ENCODE data around the gene FRY.
"Not testable (repeated sequence)": the region's sequence is repeated elsewhere in the genome, so short reads cannot be mapped to it uniquely, and the experiment has no call there.

FRY gene

GRCh38 chr13:32031025-32031814, at the start of gene FRY:
Gene FRY, plus strand, starts transcription at chr13:32031774. Its CDS starts 22 bp downstream, at chr13:32031796.
- DNase-seq = peak; percentile 64

- no peak for DNase-seq
Measured at GRCh38 chr13:31982124-31982523, 49.5 kb upstream of the FRY start.

- peak; percentile 5 for DNase-seq
Measured at GRCh38 chr13:31982540-31982939, 49.0 kb upstream of the FRY start.

- not testable (repeated sequence) for DNase-seq
Measured at GRCh38 chr13:31983696-31984095, 47.9 kb upstream of the FRY start.

- not testable (repeated sequence) for DNase-seq
Measured at GRCh38 chr13:31984388-31984787, 47.2 kb upstream of the FRY start.

- DNase-seq = no peak
Measured at GRCh38 chr13:31986676-31987470, 44.7 kb upstream of the FRY start.

- no peak for DNase-seq
Measured at GRCh38 chr13:31987535-31988170, 43.9 kb upstream of the FRY start.

GRCh38 chr13:31994367-31994766, 37.2 kb upstream of the FRY start:
- not testable (repeated sequence) for DNase-seq

- no peak for DNase-seq
Measured at GRCh38 chr13:31996601-31997000, 35.0 kb upstream of the FRY start.

GRCh38 chr13:31997641-31998040, 33.9 kb upstream of the FRY start:
- no peak for DNase-seq

GRCh38 chr13:31998131-31998530, 33.4 kb upstream of the FRY start:
- no peak for DNase-seq

- not testable (repeated sequence) for DNase-seq
Measured at GRCh38 chr13:32000754-32001153, 30.8 kb upstream of the FRY start.

GRCh38 chr13:32001154-32001768, 30.3 kb upstream of the FRY start:
- no peak for DNase-seq

GRCh38 chr13:32001769-32002168, 29.8 kb upstream of the FRY start:
- no peak for DNase-seq

- DNase-seq = no peak
Measured at GRCh38 chr13:32002873-32003272, 28.7 kb upstream of the FRY start.

GRCh38 chr13:32007494-32007893, 24.1 kb upstream of the FRY start:
- DNase-seq = no peak

GRCh38 chr13:32008518-32009175, 22.9 kb upstream of the FRY start:
- no peak for DNase-seq

GRCh38 chr13:32009362-32009761, 22.2 kb upstream of the FRY start:
- DNase-seq = no peak

- no peak for DNase-seq
Measured at GRCh38 chr13:32010136-32010535, 21.4 kb upstream of the FRY start.

- no peak for DNase-seq
Measured at GRCh38 chr13:32011971-32012370, 19.6 kb upstream of the FRY start.

- no peak for DNase-seq
Measured at GRCh38 chr13:32013181-32013580, 18.4 kb upstream of the FRY start.

GRCh38 chr13:32016119-32016518, 15.5 kb upstream of the FRY start:
- DNase-seq = no peak

- DNase-seq = no peak
Measured at GRCh38 chr13:32016631-32017030, 14.9 kb upstream of the FRY start.
